A549 (cell line): ENCODE results near the gene EPS8L2.

Experiments
- EP300 ChIP-seq, 2 experiments: fragments of >200 bp; sonication (Bioruptor Twin); formaldehyde crosslinking; IDR thresholded peaks; 2 replicates in 1 of 2; 3 replicates in 1 of 2; pipeline ENCODE4 v1.6.1; 2016 to 2017
- MYC ChIP-seq: IDR thresholded peaks from 2 replicates; pipeline ENCODE4 v1.6.1; 2012; ENCODE audit warnings: mild to moderate bottlenecking, inconsistent platforms, low read length, improper control_type of control experiment, borderline replicate concordance
- POLR2A ChIP-seq: IDR thresholded peaks from 2 replicates; pipeline ENCODE4 v1.6.1; 2012; ENCODE audit warnings: mild to moderate bottlenecking, low read length
- RFX5 ChIP-seq: fragments of 450-650 bp; IDR thresholded peaks from 2 replicates; pipeline ENCODE4 v1.7.1; 2014; ENCODE audit warnings: antibody characterized with exemption, mild to moderate bottlenecking, moderate library complexity
- SMC3 ChIP-seq: fragments of >200 bp; sonication (Bioruptor Twin); formaldehyde crosslinking; IDR thresholded peaks from 3 replicates; pipeline ENCODE4 v1.6.1; 2018; ENCODE audit warnings: inconsistent platforms
- SREBF2 ChIP-seq: fragments of 450-650 bp; IDR thresholded peaks from 2 replicates; pipeline ENCODE4 v1.6.1; 2014; ENCODE audit warnings: mild to moderate bottlenecking, moderate library complexity
- TP53 ChIP-seq: fragments of 250-450 bp; sonication (Bioruptor Pico); IDR thresholded peaks from 2 replicates; pipeline ENCODE4 v1.5.0; 2021; ENCODE audit warnings: mild to moderate bottlenecking, moderate library complexity
- TF ChIP-seq, protein P1 (sequence below): fragments of >200 bp; sonication (Bioruptor Twin); formaldehyde crosslinking; IDR thresholded peaks from 3 replicates; pipeline ENCODE4 v1.5.1; 2016
- TF ChIP-seq, protein P2 (sequence below): IDR thresholded peaks from 2 replicates; pipeline ENCODE4 v1.6.1; 2012
- TF ChIP-seq, protein P3 (sequence below): IDR thresholded peaks from 2 replicates; pipeline ENCODE4 v1.6.1; 2012
- TF ChIP-seq, protein P4 (sequence below): fragments of >200 bp; sonication (Bioruptor Twin); formaldehyde crosslinking; IDR thresholded peaks from 3 replicates; pipeline ENCODE4 v1.6.1; 2016

DNA sequence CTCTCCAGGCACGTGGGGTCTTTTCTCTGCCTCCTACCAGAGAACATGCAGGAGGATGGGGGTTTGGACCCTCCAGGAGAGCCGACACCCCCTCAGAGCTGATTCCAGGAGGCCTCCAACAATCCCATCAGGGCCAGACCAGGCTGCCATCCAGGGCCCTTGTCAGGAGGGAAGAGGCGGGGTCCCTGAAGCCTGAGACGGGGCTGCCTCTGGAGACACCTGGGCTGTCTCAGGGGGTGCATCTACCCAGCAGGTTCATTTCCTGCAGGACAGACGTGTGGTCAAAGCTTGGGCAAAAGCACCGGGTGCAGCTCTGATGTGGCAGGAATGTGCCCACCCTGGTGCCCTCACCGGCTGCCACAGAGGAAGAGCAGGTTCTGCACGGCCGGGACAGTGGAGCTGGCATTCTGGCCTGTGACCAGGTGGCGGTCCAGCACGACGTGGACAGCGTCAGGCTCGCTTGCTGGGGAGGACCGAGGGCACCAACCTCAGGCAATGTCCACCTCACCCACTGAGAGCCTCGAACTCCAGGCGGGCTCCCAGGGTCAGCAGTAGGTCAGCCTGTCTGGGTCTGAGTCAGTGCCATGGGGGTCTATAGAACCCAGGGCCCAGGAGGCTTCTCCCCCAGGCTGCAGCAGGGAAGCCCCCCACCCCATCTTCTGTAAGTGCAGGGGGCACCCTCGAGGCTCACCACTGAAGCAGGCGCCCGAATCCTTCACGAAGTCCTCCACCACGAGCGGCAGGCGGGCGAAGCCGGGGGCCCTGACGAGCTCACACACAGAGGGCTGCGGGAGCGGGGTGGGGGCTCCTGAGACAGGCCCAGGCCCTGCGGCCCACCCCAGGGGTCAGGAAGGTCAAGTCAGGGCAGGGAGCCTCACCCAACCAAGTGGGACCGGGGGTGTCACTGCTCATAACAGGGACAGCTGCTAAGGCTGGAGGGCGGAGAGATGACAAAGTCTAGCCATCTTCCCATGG, 64.9 kb downstream of the EPS8L2 start:
- TF ChIP-seq EP300 (IDR thresholded peaks at IDR 0.05): no peak
- TF ChIP-seq MYC: no peak
- TF ChIP-seq POLR2A: no peak
- TF ChIP-seq, protein P1, sequence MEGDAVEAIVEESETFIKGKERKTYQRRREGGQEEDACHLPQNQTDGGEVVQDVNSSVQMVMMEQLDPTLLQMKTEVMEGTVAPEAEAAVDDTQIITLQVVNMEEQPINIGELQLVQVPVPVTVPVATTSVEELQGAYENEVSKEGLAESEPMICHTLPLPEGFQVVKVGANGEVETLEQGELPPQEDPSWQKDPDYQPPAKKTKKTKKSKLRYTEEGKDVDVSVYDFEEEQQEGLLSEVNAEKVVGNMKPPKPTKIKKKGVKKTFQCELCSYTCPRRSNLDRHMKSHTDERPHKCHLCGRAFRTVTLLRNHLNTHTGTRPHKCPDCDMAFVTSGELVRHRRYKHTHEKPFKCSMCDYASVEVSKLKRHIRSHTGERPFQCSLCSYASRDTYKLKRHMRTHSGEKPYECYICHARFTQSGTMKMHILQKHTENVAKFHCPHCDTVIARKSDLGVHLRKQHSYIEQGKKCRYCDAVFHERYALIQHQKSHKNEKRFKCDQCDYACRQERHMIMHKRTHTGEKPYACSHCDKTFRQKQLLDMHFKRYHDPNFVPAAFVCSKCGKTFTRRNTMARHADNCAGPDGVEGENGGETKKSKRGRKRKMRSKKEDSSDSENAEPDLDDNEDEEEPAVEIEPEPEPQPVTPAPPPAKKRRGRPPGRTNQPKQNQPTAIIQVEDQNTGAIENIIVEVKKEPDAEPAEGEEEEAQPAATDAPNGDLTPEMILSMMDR: no peak
- no peak for TF ChIP-seq TP53
- TF ChIP-seq SMC3: no peak
- TF ChIP-seq SREBF2: no peak
- TF ChIP-seq, protein P2, sequence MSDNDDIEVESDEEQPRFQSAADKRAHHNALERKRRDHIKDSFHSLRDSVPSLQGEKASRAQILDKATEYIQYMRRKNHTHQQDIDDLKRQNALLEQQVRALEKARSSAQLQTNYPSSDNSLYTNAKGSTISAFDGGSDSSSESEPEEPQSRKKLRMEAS: no peak
- TF ChIP-seq, protein P3, sequence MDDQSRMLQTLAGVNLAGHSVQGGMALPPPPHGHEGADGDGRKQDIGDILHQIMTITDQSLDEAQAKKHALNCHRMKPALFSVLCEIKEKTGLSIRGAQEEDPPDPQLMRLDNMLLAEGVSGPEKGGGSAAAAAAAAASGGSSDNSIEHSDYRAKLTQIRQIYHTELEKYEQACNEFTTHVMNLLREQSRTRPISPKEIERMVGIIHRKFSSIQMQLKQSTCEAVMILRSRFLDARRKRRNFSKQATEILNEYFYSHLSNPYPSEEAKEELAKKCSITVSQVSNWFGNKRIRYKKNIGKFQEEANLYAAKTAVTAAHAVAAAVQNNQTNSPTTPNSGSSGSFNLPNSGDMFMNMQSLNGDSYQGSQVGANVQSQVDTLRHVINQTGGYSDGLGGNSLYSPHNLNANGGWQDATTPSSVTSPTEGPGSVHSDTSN: no peak
- TF ChIP-seq, protein P4, sequence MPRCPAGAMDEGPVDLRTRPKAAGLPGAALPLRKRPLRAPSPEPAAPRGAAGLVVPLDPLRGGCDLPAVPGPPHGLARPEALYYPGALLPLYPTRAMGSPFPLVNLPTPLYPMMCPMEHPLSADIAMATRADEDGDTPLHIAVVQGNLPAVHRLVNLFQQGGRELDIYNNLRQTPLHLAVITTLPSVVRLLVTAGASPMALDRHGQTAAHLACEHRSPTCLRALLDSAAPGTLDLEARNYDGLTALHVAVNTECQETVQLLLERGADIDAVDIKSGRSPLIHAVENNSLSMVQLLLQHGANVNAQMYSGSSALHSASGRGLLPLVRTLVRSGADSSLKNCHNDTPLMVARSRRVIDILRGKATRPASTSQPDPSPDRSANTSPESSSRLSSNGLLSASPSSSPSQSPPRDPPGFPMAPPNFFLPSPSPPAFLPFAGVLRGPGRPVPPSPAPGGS: no peak
- TF ChIP-seq RFX5: no peak
